Measurements from ENCODE around the gene SHTN1.

SHTN1 gene

DNA sequence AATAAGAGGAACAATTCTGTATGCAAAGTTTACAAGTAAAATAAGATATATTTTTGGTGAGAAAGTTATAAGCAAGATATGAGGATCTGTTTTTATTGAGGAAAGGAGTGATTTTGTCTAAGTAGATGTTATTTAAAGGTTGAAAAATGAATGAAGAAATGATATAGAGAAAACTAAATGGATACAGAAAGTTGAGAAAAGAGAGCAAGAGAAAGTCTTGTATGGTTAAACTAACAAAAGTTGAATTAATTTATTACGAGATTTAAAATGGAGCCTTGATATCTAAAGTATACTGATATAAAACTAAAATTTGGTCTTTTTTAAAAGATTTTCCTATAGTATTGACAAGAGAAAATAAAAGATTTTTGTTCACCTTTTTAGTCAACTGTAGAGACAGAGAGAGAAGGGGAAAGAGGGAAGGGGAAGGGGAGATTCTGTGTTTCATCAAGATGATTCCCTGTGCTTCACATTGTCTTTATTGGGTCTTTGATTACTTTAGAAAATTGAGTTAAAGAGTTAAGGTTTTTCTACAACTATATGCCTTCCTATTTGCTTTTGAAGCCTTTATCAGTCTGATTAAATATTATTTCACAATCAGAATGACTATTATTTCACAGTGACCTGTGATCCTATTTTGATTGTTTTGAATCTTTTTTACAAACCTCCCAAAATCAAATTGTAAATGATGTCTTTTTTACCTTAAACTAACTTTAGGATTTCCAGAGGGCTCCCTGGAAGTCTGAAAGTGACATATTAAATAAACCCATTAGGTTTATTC is 10.7 kb downstream of the SHTN1 start:
- TF ChIP-seq RAD21 (IDR thresholded peaks at IDR 0.05; ENCODE audit: low read depth) (no peak), TCF12 (IDR thresholded peaks at IDR 0.05; ENCODE audit: low read depth) (no peak), CREB1 (IDR thresholded peaks at IDR 0.05; ENCODE audit: low read depth) (no peak), EGR1 (IDR thresholded peaks at IDR 0.05) (no peak), TEAD4 (IDR thresholded peaks at IDR 0.05) (no peak), EP300 (IDR thresholded peaks at IDR 0.05; ENCODE audit: borderline replicate concordance) (no peak), FOXM1 (IDR thresholded peaks at IDR 0.05; ENCODE audit: borderline replicate concordance, low read depth) (no peak)
- TF ChIP-seq, protein P1, sequence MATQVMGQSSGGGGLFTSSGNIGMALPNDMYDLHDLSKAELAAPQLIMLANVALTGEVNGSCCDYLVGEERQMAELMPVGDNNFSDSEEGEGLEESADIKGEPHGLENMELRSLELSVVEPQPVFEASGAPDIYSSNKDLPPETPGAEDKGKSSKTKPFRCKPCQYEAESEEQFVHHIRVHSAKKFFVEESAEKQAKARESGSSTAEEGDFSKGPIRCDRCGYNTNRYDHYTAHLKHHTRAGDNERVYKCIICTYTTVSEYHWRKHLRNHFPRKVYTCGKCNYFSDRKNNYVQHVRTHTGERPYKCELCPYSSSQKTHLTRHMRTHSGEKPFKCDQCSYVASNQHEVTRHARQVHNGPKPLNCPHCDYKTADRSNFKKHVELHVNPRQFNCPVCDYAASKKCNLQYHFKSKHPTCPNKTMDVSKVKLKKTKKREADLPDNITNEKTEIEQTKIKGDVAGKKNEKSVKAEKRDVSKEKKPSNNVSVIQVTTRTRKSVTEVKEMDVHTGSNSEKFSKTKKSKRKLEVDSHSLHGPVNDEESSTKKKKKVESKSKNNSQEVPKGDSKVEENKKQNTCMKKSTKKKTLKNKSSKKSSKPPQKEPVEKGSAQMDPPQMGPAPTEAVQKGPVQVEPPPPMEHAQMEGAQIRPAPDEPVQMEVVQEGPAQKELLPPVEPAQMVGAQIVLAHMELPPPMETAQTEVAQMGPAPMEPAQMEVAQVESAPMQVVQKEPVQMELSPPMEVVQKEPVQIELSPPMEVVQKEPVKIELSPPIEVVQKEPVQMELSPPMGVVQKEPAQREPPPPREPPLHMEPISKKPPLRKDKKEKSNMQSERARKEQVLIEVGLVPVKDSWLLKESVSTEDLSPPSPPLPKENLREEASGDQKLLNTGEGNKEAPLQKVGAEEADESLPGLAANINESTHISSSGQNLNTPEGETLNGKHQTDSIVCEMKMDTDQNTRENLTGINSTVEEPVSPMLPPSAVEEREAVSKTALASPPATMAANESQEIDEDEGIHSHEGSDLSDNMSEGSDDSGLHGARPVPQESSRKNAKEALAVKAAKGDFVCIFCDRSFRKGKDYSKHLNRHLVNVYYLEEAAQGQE (IDR thresholded peaks at IDR 0.05; ENCODE audit: low read depth): no peak

DNA sequence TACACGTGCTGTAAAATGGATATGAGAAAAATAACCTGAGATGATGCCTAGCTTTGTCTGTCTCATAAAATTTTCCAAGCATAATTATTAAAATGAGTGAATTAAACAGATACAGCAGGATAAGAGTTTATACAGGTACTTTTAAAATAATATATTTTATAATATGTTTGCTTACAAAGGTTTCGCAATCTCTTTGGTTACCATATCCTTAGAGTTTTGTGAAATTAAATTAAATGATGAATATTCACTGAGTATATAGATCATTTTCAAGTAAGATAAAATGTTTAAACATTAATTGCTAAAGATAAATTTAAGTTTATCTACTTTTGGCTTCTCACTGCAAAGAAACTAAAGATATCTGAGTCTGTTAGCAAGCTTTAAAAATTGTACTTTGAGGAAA is 11.4 kb downstream of the SHTN1 start:
- TF ChIP-seq CREB1 (IDR thresholded peaks at IDR 0.05; ENCODE audit: low read depth): no peak
- TF ChIP-seq RAD21 (IDR thresholded peaks at IDR 0.05; ENCODE audit: low read depth): no peak
- no peak for TF ChIP-seq EP300 (IDR thresholded peaks at IDR 0.05; ENCODE audit: borderline replicate concordance)
- no peak for TF ChIP-seq CEBPB (IDR thresholded peaks at IDR 0.05)
- TF ChIP-seq, protein P2, sequence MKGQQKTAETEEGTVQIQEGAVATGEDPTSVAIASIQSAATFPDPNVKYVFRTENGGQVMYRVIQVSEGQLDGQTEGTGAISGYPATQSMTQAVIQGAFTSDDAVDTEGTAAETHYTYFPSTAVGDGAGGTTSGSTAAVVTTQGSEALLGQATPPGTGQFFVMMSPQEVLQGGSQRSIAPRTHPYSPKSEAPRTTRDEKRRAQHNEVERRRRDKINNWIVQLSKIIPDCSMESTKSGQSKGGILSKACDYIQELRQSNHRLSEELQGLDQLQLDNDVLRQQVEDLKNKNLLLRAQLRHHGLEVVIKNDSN (IDR thresholded peaks at IDR 0.05): no peak
- TF ChIP-seq, protein P3, sequence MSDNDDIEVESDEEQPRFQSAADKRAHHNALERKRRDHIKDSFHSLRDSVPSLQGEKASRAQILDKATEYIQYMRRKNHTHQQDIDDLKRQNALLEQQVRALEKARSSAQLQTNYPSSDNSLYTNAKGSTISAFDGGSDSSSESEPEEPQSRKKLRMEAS (IDR thresholded peaks at IDR 0.05): no peak
- TF ChIP-seq, protein P1 (IDR thresholded peaks at IDR 0.05; ENCODE audit: low read depth): no peak
- TF ChIP-seq TAF1 (IDR thresholded peaks at IDR 0.05; ENCODE audit: low read depth): no peak
- no peak for TF ChIP-seq TEAD4 (IDR thresholded peaks at IDR 0.05)
- no peak for TF ChIP-seq NFIC (IDR thresholded peaks at IDR 0.05)
- TF ChIP-seq ZBTB7A (IDR thresholded peaks at IDR 0.05; ENCODE audit: low read depth): no peak
- no peak for TF ChIP-seq EGR1 (IDR thresholded peaks at IDR 0.05)
- TF ChIP-seq TCF12 (IDR thresholded peaks at IDR 0.05; ENCODE audit: low read depth): no peak
- no peak for TF ChIP-seq YY1 (IDR thresholded peaks at IDR 0.05; ENCODE audit: low read depth)
- TF ChIP-seq FOXM1 (IDR thresholded peaks at IDR 0.05; ENCODE audit: borderline replicate concordance, low read depth): no peak

DNA sequence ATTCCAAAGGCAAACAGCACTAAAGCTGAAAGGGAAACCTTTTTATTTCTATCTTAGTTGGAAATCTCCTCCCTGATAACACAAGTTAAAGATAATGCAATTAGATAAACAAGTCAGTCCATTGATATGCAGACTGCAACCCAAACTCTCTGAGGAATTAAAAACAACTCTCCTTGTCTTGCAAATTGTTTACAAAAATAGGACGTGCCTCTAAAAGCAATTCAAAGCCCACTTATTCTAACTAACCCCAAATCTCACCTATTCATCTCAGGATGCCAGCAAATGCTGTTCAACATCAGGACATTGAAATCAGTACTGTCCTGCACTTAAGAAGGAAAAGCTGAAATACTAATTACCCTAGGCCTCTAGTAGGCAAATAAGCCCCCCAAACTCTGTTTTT is 12.8 kb downstream of the SHTN1 start:
- TF ChIP-seq YY1 (IDR thresholded peaks at IDR 0.05; ENCODE audit: low read depth): no peak
- no peak for TF ChIP-seq TEAD4 (IDR thresholded peaks at IDR 0.05)
- TF ChIP-seq, protein P3 (IDR thresholded peaks at IDR 0.05): no peak
- no peak for TF ChIP-seq FOXM1 (IDR thresholded peaks at IDR 0.05; ENCODE audit: borderline replicate concordance, low read depth)
- TF ChIP-seq TCF12 (IDR thresholded peaks at IDR 0.05; ENCODE audit: low read depth): no peak

DNA sequence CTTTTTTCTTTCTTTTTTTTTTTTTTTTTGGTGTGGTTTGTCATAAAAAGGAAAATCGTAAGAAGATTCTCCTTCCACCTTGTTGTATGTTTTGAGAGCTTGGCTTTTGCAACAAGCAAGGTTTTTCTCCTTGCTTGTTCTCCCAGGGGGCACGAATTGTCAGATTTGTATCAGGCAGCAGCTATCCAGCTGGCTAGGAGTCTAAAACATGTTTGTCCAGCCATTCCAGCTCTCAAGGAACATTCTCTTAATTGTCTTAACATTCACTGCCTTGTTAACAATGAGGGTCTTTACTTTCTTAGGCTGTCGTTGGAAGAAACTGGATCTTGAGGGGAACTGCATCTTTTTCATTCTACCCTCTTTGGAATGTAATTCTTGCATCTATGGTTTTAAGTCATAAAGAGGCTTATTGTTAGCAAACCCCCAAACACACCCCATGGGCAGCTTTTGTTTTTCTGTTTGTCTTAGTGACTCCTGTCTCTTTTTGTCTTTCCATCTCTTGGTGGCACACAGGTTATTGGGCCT is 14.6 kb downstream of the SHTN1 start:
- TF ChIP-seq TEAD4 (IDR thresholded peaks at IDR 0.05) (no peak), CREB1 (IDR thresholded peaks at IDR 0.05; ENCODE audit: low read depth) (no peak), YY1 (IDR thresholded peaks at IDR 0.05; ENCODE audit: low read depth) (no peak), NFIC (IDR thresholded peaks at IDR 0.05) (no peak), RAD21 (IDR thresholded peaks at IDR 0.05; ENCODE audit: low read depth) (no peak), FOXM1 (IDR thresholded peaks at IDR 0.05; ENCODE audit: borderline replicate concordance, low read depth) (no peak), CEBPB (IDR thresholded peaks at IDR 0.05) (no peak)
- TF ChIP-seq, protein P2 (IDR thresholded peaks at IDR 0.05): no peak

DNA sequence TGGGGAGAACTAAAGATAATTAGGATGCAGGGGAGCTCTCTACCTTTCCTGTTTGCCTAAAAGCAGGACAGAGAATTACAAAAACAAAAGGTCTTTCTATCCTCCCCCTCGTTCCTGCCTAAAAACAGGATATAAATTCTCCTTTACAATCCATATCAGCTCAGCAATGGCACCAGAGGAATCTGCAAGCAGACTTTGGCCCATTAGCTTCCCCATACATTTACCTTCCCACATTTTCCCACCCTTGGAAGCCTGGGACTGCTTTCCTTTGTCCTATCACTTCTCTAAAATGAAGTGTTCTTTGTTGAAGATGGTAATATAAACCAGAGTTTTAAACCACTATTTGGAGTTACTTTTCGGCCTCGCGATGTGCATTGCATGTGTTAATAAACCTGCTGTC is 15.5 kb downstream of the SHTN1 start:
- no peak for TF ChIP-seq TAF1 (IDR thresholded peaks at IDR 0.05; ENCODE audit: low read depth)
- TF ChIP-seq, protein P2 (IDR thresholded peaks at IDR 0.05): no peak
- TF ChIP-seq, protein P3 (IDR thresholded peaks at IDR 0.05): no peak
